Omental fat pad (tissue), 4 donors: ENCODE results near the gene INPP5B. TPM values are rescaled to one million over a fixed set of nuclear protein-coding genes. Genes with fewer than 3 reads are reported as not detected.

Experiments used
- ATAC-seq: fragments of 150-250 bp; one replicate; pipeline ENCODE4 v1.9.1; 2016; ENCODE audit warnings: mild to moderate bottlenecking, moderate library complexity; ENCODE audit not compliant: low FRiP score
- DNase-seq: peaks from one replicate; pipeline ENCODE4 v3.0.0-alpha.2; 2019; ENCODE audit warnings: low spot score
- total RNA-seq, 4 donors: library from RNA; depleted of rRNA; stranded (reverse); fragments of >200 nt; gene quantifications; one replicate each; pipeline ENCODE4 v1.1.0, GENCODE V29; 2016
- TF ChIP-seq, protein P1 (sequence below), 3 donors: fragments of 450-650 bp; IDR thresholded peaks; one replicate each; pipeline ENCODE4 v1.5.1; 2016 to 2017; ENCODE audit warnings: antibody characterized with exemption in 3 of 3, mild to moderate bottlenecking in 3 of 3, moderate library complexity in 2 of 3

The INPP5B gene
- total RNA-seq, 4 donors from 2014 or later = 16.2 to 45.6 (median 27.0) TPM

DNA sequence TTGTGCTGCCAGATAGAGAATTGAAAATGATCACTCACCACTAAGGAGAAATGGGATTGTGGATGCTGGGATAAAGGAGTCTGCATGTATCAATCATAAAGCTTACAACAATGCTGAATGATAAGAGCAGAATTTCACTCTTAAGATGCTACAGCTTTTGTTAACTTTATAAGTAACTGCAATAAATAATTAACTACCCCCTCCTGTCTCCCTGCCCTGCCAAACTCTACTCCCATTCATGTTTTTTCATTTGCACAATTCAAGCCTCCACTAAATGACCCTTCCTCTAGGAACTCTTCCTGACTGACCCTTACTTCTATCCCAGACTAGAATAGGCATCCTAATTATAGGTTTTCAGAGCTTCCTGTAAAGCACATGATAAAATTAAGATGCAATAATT is 102.3 kb downstream of the INPP5B start:
- TF ChIP-seq, protein P1, sequence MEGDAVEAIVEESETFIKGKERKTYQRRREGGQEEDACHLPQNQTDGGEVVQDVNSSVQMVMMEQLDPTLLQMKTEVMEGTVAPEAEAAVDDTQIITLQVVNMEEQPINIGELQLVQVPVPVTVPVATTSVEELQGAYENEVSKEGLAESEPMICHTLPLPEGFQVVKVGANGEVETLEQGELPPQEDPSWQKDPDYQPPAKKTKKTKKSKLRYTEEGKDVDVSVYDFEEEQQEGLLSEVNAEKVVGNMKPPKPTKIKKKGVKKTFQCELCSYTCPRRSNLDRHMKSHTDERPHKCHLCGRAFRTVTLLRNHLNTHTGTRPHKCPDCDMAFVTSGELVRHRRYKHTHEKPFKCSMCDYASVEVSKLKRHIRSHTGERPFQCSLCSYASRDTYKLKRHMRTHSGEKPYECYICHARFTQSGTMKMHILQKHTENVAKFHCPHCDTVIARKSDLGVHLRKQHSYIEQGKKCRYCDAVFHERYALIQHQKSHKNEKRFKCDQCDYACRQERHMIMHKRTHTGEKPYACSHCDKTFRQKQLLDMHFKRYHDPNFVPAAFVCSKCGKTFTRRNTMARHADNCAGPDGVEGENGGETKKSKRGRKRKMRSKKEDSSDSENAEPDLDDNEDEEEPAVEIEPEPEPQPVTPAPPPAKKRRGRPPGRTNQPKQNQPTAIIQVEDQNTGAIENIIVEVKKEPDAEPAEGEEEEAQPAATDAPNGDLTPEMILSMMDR (IDR thresholded peaks at IDR 0.05) = no peak
- DNase-seq = no peak
- ATAC-seq = no peak

DNA sequence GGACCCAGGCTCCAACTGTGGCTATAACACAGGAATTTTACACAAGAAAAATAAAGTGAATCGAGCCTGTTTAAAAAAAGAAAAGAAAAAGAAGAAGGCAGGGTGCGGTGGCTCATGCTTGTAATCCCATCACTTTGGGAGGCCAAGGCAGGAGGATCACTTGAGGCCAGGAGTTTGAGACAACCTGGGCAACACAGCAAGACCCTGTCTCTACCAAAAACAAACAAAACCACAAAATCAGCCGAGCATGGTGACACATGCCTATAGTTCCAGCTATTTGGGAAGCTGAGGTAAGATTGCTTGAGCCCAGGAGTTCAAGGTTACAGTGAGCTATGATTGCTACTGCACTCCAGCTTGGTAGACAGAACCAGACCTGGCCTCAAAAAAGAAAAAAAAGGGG is 105.2 kb downstream of the INPP5B start:
- TF ChIP-seq, protein P1 (IDR thresholded peaks at IDR 0.05) = no peak
- no peak for ATAC-seq
- no peak for DNase-seq

DNA sequence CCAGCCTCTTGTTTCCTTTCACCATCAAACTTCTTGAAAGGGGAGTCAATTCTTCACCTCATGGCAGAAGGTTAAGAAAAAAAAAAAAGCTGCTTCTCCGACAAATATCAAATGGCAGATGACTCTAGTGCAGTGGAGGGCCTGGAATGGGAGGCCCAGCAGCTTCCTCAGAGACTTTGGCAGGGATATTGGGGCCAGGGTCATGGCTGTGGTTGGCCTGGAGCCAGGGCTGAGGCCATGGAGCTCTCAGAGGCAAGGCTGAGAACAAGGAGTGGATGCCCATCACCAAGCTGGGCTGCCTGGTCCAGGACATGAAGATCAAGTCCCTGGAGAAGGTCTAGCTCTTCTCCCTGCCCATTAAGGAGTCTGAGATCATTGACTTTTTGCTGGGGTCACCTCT is 106.1 kb downstream of the INPP5B start:
- DNase-seq (no peak), ATAC-seq (no peak)
- TF ChIP-seq, protein P1 (IDR thresholded peaks at IDR 0.05) = no peak

DNA sequence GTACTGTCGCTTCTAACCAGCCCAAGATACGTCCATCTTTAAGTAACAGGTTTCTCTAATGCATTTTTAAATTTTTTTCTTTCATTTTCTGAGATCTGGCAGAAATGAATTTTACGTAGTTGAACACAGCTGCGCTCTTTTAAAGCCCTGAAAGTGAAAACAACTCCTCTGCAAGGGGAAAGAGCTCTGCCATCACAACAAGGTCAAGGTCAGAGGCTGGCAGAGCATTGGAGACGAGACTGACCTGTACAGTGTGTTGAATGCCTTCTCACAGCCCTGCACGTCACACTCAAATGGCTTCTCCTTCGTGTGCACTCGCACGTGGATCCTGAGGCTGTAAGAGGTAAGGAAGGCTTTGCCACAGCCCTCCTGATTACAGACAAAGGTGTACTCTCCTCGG is 107.2 kb downstream of the INPP5B start:
- DNase-seq = no peak
- TF ChIP-seq, protein P1 (IDR thresholded peaks at IDR 0.05) = no peak
- no peak for ATAC-seq

DNA sequence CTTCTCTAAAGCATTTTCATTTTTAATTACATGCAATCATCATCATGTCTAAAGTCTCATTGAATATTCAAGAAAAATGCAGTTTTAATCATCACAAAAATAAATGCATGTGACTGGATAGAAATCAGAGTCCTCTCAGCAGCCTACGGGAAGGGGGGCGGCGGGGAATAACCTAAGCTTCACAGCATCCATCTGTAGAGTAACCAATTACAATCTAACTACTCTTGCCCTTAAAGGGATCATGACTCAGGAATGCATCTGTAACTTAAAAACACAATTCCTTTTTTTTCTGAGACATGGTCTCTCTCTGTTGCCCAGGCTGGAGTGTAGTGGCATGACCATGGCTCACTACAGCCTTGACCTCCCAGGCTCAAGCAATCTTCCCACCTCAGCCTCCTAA is 110.1 kb downstream of the INPP5B start:
- no peak for DNase-seq
- ATAC-seq = no peak
- TF ChIP-seq, protein P1 (IDR thresholded peaks at IDR 0.05) = no peak

DNA sequence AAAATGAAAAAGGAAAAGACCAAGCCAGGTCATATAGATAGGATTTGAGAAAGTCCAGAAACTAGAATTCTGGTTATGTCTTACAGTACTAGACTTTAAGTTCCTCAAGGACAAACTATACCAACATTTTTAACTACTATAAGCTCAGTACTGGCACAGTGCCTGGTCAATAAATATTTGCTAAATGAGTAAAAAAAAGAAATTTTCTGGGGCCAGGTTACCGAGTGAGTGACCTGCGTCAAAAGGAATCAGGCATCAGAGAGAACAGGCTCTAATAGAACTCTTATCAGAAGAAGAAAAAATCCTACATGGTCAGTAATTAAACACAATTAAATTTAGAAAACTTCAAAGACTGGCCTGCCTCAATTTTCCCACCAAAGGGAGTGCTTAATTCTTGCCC is 115.0 kb downstream of the INPP5B start:
- TF ChIP-seq, protein P1 (IDR thresholded peaks at IDR 0.05) = no peak
- no peak for ATAC-seq
- no peak for DNase-seq

DNA sequence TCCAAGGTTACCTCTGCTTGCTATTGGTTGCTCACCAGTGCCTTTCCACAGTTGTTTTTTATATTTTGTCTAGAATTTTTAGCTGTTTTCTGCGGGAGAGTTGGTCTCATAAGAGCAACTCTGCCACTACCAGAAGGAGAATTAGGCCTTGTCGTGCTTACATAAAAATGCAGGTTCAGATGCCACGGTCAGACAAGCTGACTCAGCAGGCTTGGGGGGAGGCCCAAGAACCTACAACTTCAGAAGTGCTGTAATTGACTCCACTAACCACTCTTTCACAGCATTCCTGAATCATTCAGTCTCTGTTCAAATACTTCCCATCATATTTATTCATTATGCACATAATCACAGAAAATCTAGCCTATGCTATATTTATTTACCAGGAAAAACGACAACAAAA is 115.7 kb downstream of the INPP5B start:
- no peak for ATAC-seq
- TF ChIP-seq, protein P1 (IDR thresholded peaks at IDR 0.05) = no peak

More for the DNA sequence above, 115.7 kb downstream of the INPP5B start:
- no peak for DNase-seq
